ENCODE results near the gene DHX34. TPM values are rescaled to one million over a fixed set of nuclear protein-coding genes. Genes with fewer than 3 reads are reported as not detected.
"Not testable (repeated sequence)": the region's sequence is repeated elsewhere in the genome, so short reads cannot be mapped to it uniquely, and the experiment has no call there.

The DHX34 gene
- total RNA-seq (2014; rRNA removed; shearing (Covaris generic)): 34.6 and 40.0 TPM in 2 replicates

- DNase-seq: peak; percentile 100
- Histone ChIP-seq H3K4me3 (ENCODE audit: insufficient read depth, low read depth, low read length) (peak within 1 kb of the TSS; percentile 55), H3K36me3 (replicated peaks; ENCODE audit: control insufficient read depth, insufficient read depth, low read length) (peaks cover 13% of the 10 kb centered on the region), H3K27me3 (ENCODE audit: control insufficient read depth, insufficient read depth, low read length) (peaks cover 3% of the 10 kb centered on the region; the same call in 1 of the 2 replicates)
Measured at GRCh38 chr19:47348819-47349795, at the start of gene DHX34. TSS of gene DHX34 (plus strand) at chr19:47349315. CDS start at chr19:47353031, 3,716 bp downstream.

- DNase-seq; H3K4me3 ChIP-seq (ENCODE audit: insufficient read depth, low read depth, low read length); H3K36me3 ChIP-seq (replicated peaks; ENCODE audit: control insufficient read depth, insufficient read depth, low read length); H3K27me3 ChIP-seq (ENCODE audit: control insufficient read depth, insufficient read depth, low read length): not testable (repeated sequence)
Measured at GRCh38 chr19:47300867-47301266, 48.2 kb upstream of the DHX34 start.

GRCh38 chr19:47302249-47302648 is 46.9 kb upstream of the DHX34 start:
- Histone ChIP-seq H3K36me3 (replicated peaks; ENCODE audit: control insufficient read depth, insufficient read depth, low read length) (no peaks in the 10 kb centered on the region), H3K4me3 (ENCODE audit: insufficient read depth, low read depth, low read length) (no peak overlapping the region), H3K27me3 (ENCODE audit: control insufficient read depth, insufficient read depth, low read length) (no peaks in the 10 kb centered on the region)
- no peak for DNase-seq

GRCh38 chr19:47303966-47304365 is 45.1 kb upstream of the DHX34 start:
- no peaks in the 10 kb centered on the region for H3K36me3 ChIP-seq (replicated peaks; ENCODE audit: control insufficient read depth, insufficient read depth, low read length)
- no peak for DNase-seq
- H3K4me3 ChIP-seq (ENCODE audit: insufficient read depth, low read depth, low read length): no peak overlapping the region
- H3K27me3 ChIP-seq (ENCODE audit: control insufficient read depth, insufficient read depth, low read length): no peaks in the 10 kb centered on the region

- Histone ChIP-seq H3K4me3 (ENCODE audit: insufficient read depth, low read depth, low read length) (no peak overlapping the region), H3K36me3 (replicated peaks; ENCODE audit: control insufficient read depth, insufficient read depth, low read length) (no peaks in the 10 kb centered on the region), H3K27me3 (ENCODE audit: control insufficient read depth, insufficient read depth, low read length) (no peaks in the 10 kb centered on the region)
- DNase-seq: peak; percentile 85
Measured at GRCh38 chr19:47305309-47305751, 43.8 kb upstream of the DHX34 start.

GRCh38 chr19:47306303-47306702 is 42.8 kb upstream of the DHX34 start:
- no peaks in the 10 kb centered on the region for H3K36me3 ChIP-seq (replicated peaks; ENCODE audit: control insufficient read depth, insufficient read depth, low read length)
- DNase-seq: no peak
- no peak overlapping the region for H3K4me3 ChIP-seq (ENCODE audit: insufficient read depth, low read depth, low read length)
- H3K27me3 ChIP-seq (ENCODE audit: control insufficient read depth, insufficient read depth, low read length): no peaks in the 10 kb centered on the region

GRCh38 chr19:47309038-47309437 is 40.1 kb upstream of the DHX34 start:
- DNase-seq: no peak
- H3K36me3 ChIP-seq (replicated peaks; ENCODE audit: control insufficient read depth, insufficient read depth, low read length): no peaks in the 10 kb centered on the region
- no peaks in the 10 kb centered on the region for H3K27me3 ChIP-seq (ENCODE audit: control insufficient read depth, insufficient read depth, low read length)
- no peak overlapping the region for H3K4me3 ChIP-seq (ENCODE audit: insufficient read depth, low read depth, low read length)

- Histone ChIP-seq H3K27me3 (ENCODE audit: control insufficient read depth, insufficient read depth, low read length) (no peaks in the 10 kb centered on the region), H3K36me3 (replicated peaks; ENCODE audit: control insufficient read depth, insufficient read depth, low read length) (no peaks in the 10 kb centered on the region), H3K4me3 (ENCODE audit: insufficient read depth, low read depth, low read length) (no peak within 1 kb of the TSS)
- no peak for DNase-seq
Measured at GRCh38 chr19:47309608-47310007, 39.5 kb upstream of the DHX34 start, which contains the start of gene C5AR1. TSS of gene C5AR1 (plus strand) at chr19:47309861. CDS start at chr19:47309896, 35 bp downstream.

GRCh38 chr19:47310323-47310722 is 38.8 kb upstream of the DHX34 start:
- no peak for DNase-seq
- no peaks in the 10 kb centered on the region for H3K36me3 ChIP-seq (replicated peaks; ENCODE audit: control insufficient read depth, insufficient read depth, low read length)
- no peaks in the 10 kb centered on the region for H3K27me3 ChIP-seq (ENCODE audit: control insufficient read depth, insufficient read depth, low read length)
- H3K4me3 ChIP-seq (ENCODE audit: insufficient read depth, low read depth, low read length): no peak overlapping the region

- Histone ChIP-seq H3K27me3 (ENCODE audit: control insufficient read depth, insufficient read depth, low read length) (no peaks in the 10 kb centered on the region), H3K36me3 (replicated peaks; ENCODE audit: control insufficient read depth, insufficient read depth, low read length) (no peaks in the 10 kb centered on the region), H3K4me3 (ENCODE audit: insufficient read depth, low read depth, low read length) (no peak overlapping the region)
- no peak for DNase-seq
Measured at GRCh38 chr19:47310819-47311218, 38.3 kb upstream of the DHX34 start.

- Histone ChIP-seq H3K36me3 (replicated peaks; ENCODE audit: control insufficient read depth, insufficient read depth, low read length) (no peaks in the 10 kb centered on the region), H3K27me3 (ENCODE audit: control insufficient read depth, insufficient read depth, low read length) (no peaks in the 10 kb centered on the region), H3K4me3 (ENCODE audit: insufficient read depth, low read depth, low read length) (no peak overlapping the region)
- no peak for DNase-seq
Measured at GRCh38 chr19:47312366-47313006, 36.6 kb upstream of the DHX34 start.

- no peaks in the 10 kb centered on the region for H3K36me3 ChIP-seq (replicated peaks; ENCODE audit: control insufficient read depth, insufficient read depth, low read length)
Measured at GRCh38 chr19:47313754-47314295, 35.3 kb upstream of the DHX34 start.

GRCh38 chr19:47315125-47315821 is 33.8 kb upstream of the DHX34 start:
- peak; percentile 53 for DNase-seq
- Histone ChIP-seq H3K27me3 (ENCODE audit: control insufficient read depth, insufficient read depth, low read length) (no peaks in the 10 kb centered on the region), H3K36me3 (replicated peaks; ENCODE audit: control insufficient read depth, insufficient read depth, low read length) (no peaks in the 10 kb centered on the region), H3K4me3 (ENCODE audit: insufficient read depth, low read depth, low read length) (no peak overlapping the region)

More at GRCh38 chr19:47313754-47314295, 35.3 kb upstream of the DHX34 start:
- no peak for DNase-seq
- no peaks in the 10 kb centered on the region for H3K27me3 ChIP-seq (ENCODE audit: control insufficient read depth, insufficient read depth, low read length)
- no peak overlapping the region for H3K4me3 ChIP-seq (ENCODE audit: insufficient read depth, low read depth, low read length)

GRCh38 chr19:47316513-47316912 is 32.6 kb upstream of the DHX34 start:
- no peak for DNase-seq
- Histone ChIP-seq H3K27me3 (ENCODE audit: control insufficient read depth, insufficient read depth, low read length) (no peaks in the 10 kb centered on the region), H3K36me3 (replicated peaks; ENCODE audit: control insufficient read depth, insufficient read depth, low read length) (no peaks in the 10 kb centered on the region), H3K4me3 (ENCODE audit: insufficient read depth, low read depth, low read length) (no peak overlapping the region)
